HG03432 (cell line): ENCODE measurements around the gene CENPX.

ENCODE experiments used
- ATAC-seq: cut with Tn5 transposase; IDR thresholded peaks from one replicate; pipeline ENCODE4 v1.9.1; 2021; ENCODE audit warnings: mild to moderate bottlenecking, moderate library complexity; ENCODE audit not compliant: unreplicated experiment

The CENPX gene

GRCh38 chr17:82025401-82026107, 2.9 kb upstream of the CENPX start:
- no peak for ATAC-seq

GRCh38 chr17:82024859-82025258, 2.2 kb upstream of the CENPX start:
- ATAC-seq = no peak

- ATAC-seq = peak; percentile 1
Observed at GRCh38 chr17:82023447-82024241, 966 bp upstream of the CENPX start.

GRCh38 chr17:82022981-82023446, 336 bp upstream of the CENPX start, which contains the start of gene LRRC45:
TSS of gene LRRC45 (plus strand) at chr17:82023305. CDS start at chr17:82023644, 339 bp downstream.
- ATAC-seq = peak; percentile 84

GRCh38 chr17:82021900-82022309, 773 bp downstream of the CENPX start:
- ATAC-seq = no peak

- no peak for ATAC-seq
Observed at GRCh38 chr17:82021107-82021899, 1.4 kb downstream of the CENPX start.

- ATAC-seq = no peak
Observed at GRCh38 chr17:82020572-82021106, 2.0 kb downstream of the CENPX start.

- no peak for ATAC-seq
Observed at GRCh38 chr17:82019690-82020571, 2.7 kb downstream of the CENPX start.

- ATAC-seq = no peak
Observed at GRCh38 chr17:82018989-82019689, 3.5 kb downstream of the CENPX start.

GRCh38 chr17:82018152-82018988, 4.3 kb downstream of the CENPX start:
- no peak for ATAC-seq

GRCh38 chr17:82017612-82018151, 5.0 kb downstream of the CENPX start:
- ATAC-seq = no peak

- ATAC-seq = no peak
Observed at GRCh38 chr17:82016875-82017459, 5.7 kb downstream of the CENPX start.

GRCh38 chr17:82016061-82016874, 6.4 kb downstream of the CENPX start:
- no peak for ATAC-seq

- ATAC-seq = no peak
Observed at GRCh38 chr17:82015311-82015971, 7.2 kb downstream of the CENPX start.

GRCh38 chr17:82014971-82015310, 7.7 kb downstream of the CENPX start:
- no peak for ATAC-seq

- no peak for ATAC-seq
Observed at GRCh38 chr17:82014432-82014831, 8.2 kb downstream of the CENPX start.
